WTC11 (cell line): ENCODE data around the gene SEMA4D. TPM values are rescaled to one million over a fixed set of nuclear protein-coding genes. Genes with fewer than 3 reads are reported as not detected.

Source experiments
- ATAC-seq: fragments of 200-7000 bp; cut with Tn5 transposase; 2 replicates; pipeline ENCODE4 v1.10.0; 2021; ENCODE audit warnings: mild to moderate bottlenecking, moderate library complexity
- CTCF ChIA-PET: fragments of 300-600 bp; sonication (Branson Sonifier 250); formaldehyde crosslinking; loops from one replicate; lab custom pipeline; 2021; ENCODE audit warnings: antibody characterized with exemption; lab: Charles Lee
- POLR2A ChIA-PET: fragments of 350-600 bp; sonication (Branson Sonifier 250); formaldehyde crosslinking; loops from one replicate; lab custom pipeline; 2021; ENCODE audit warnings: antibody characterized with exemption; lab: Charles Lee
- DNase-seq: peaks from one replicate; pipeline ENCODE4 v3.0.0; 2021; ENCODE audit warnings: low spot score
- H3K27ac Mint-ChIP-seq: 2 replicates; pipeline ENCODE4 v1.8.0; 2021; ENCODE audit warnings: mixed read lengths
- H3K27me3 Mint-ChIP-seq: 2 replicates; pipeline ENCODE4 v1.8.0; 2021; ENCODE audit warnings: low read depth, mild to moderate bottlenecking, moderate library complexity, mixed read lengths
- H3K36me3 Mint-ChIP-seq: 2 replicates; pipeline ENCODE4 v1.8.0; 2021; ENCODE audit warnings: mixed read lengths
- H3K4me1 Mint-ChIP-seq: 2 replicates; pipeline ENCODE4 v1.8.0; 2022; ENCODE audit warnings: mixed read lengths
- H3K4me3 Mint-ChIP-seq: 2 replicates; pipeline ENCODE4 v1.8.0; 2021; ENCODE audit warnings: mild to moderate bottlenecking, moderate library complexity, mixed read lengths
- H3K9me3 Mint-ChIP-seq: 2 replicates; pipeline ENCODE4 v1.8.0; 2021; ENCODE audit warnings: mixed read lengths
- ARID4B ChIP-seq: sonication (generic); formaldehyde crosslinking; IDR thresholded peaks from 2 replicates; pipeline ENCODE4 v1.8.0; 2023; ENCODE audit warnings: missing genetic modification reagents, mild to moderate bottlenecking, borderline replicate concordance
- ATF1 ChIP-seq: sonication (generic); formaldehyde crosslinking; IDR thresholded peaks from 2 replicates; pipeline ENCODE4 v1.8.1; 2023; ENCODE audit warnings: mild to moderate bottlenecking, moderate library complexity, missing genetic modification reagents
- ATF6 ChIP-seq: sonication (generic); formaldehyde crosslinking; IDR thresholded peaks from 2 replicates; pipeline ENCODE4 v1.8.1; 2023; ENCODE audit warnings: mild to moderate bottlenecking, missing genetic modification reagents
- CREM ChIP-seq: sonication (generic); formaldehyde crosslinking; IDR thresholded peaks from 2 replicates; pipeline ENCODE4 v1.8.1; 2022; ENCODE audit warnings: mild to moderate bottlenecking, missing genetic modification reagents, moderate library complexity
- FOXJ3 ChIP-seq: sonication (generic); formaldehyde crosslinking; IDR thresholded peaks from 2 replicates; pipeline ENCODE4 v1.9.0; 2021; ENCODE audit warnings: missing genetic modification reagents, mild to moderate bottlenecking, borderline replicate concordance
- GABPB1 ChIP-seq: sonication (generic); formaldehyde crosslinking; IDR thresholded peaks from 2 replicates; pipeline ENCODE4 v1.8.1; 2023; ENCODE audit warnings: mild to moderate bottlenecking, missing genetic modification reagents
- GRHL2 ChIP-seq: fragments of 250-450 bp; sonication (Bioruptor Pico); IDR thresholded peaks from 2 replicates; pipeline ENCODE4 v1.8.0; 2022; ENCODE audit warnings: mild to moderate bottlenecking, moderate library complexity; ENCODE audit not compliant: insufficient replicate concordance, severe bottlenecking
- NR3C1 ChIP-seq: sonication (generic); formaldehyde crosslinking; conservative IDR thresholded peaks from 2 replicates; pipeline ENCODE4 v1.8.1; 2023; ENCODE audit warnings: low read depth, mild to moderate bottlenecking, missing genetic modification reagents
- OVOL2 ChIP-seq: fragments of 250-450 bp; sonication (Bioruptor Pico); IDR thresholded peaks from 2 replicates; pipeline ENCODE4 v1.9.0; 2021; ENCODE audit warnings: mild to moderate bottlenecking, borderline replicate concordance
- SMAD3 ChIP-seq: sonication (generic); formaldehyde crosslinking; IDR thresholded peaks from 2 replicates; pipeline ENCODE4 v1.8.0; 2022; ENCODE audit warnings: missing genetic modification reagents, mild to moderate bottlenecking, borderline replicate concordance
- ZNF121 ChIP-seq: sonication (generic); formaldehyde crosslinking; IDR thresholded peaks from 2 replicates; pipeline ENCODE4 v1.8.0; 2023; ENCODE audit warnings: missing genetic modification reagents
- ZNF532 ChIP-seq: fragments of 250-450 bp; sonication (Bioruptor Pico); IDR thresholded peaks from 2 replicates; pipeline ENCODE4 v1.9.0; 2021; ENCODE audit warnings: mild to moderate bottlenecking, borderline replicate concordance
- total RNA-seq: library from RNA; stranded (reverse); gene quantifications from 3 replicates; pipeline ENCODE4 v1.2.3, GENCODE V29; 2021

The SEMA4D gene
- total RNA-seq, 1 experiment from 2014 or later = 67.8 TPM

- no peak overlapping the region for H3K4me3 Mint-ChIP-seq
- H3K36me3 Mint-ChIP-seq = no peaks in the 10 kb centered on the region
- ChIA-PET POLR2A (no interaction called here), CTCF (interaction anchor here (1.4 kb wide), 1 partner anchor 46 kb away, joined by 4 read pairs; no protein-coding TSS in a partner anchor)
- no peaks in the 10 kb centered on the region for H3K27me3 Mint-ChIP-seq
- H3K9me3 Mint-ChIP-seq = no peaks in the 10 kb centered on the region
- H3K27ac Mint-ChIP-seq = no peak overlapping the region
- peaks cover 6% of the 10 kb centered on the region for H3K4me1 Mint-ChIP-seq
- TF ChIP-seq FOXJ3 = no peak
- no peak for TF ChIP-seq CREM
- TF ChIP-seq SMAD3 (CRISPR knock-in tag) = no peak
- no peak for TF ChIP-seq OVOL2
- no peak for ATAC-seq
- DNase-seq = no peak
Observed at GRCh38 chr9:89518466-89519365, 20.8 kb upstream of the SEMA4D start.

GRCh38 chr9:89515416-89515815, 17.5 kb upstream of the SEMA4D start:
- H3K27ac Mint-ChIP-seq = no peak overlapping the region
- TF ChIP-seq ATF1 (no peak), ARID4B (no peak), OVOL2 (no peak), ZNF121 (CRISPR knock-in tag) (no peak), GRHL2 (CRISPR knock-in tag) (no peak), GABPB1 (CRISPR knock-in tag) (no peak), ATF6 (CRISPR knock-in tag) (no peak), ZNF532 (no peak), NR3C1 (CRISPR knock-in tag) (no peak)
- TF ChIP-seq, all 79 proteins: peak for 0
- no peak for DNase-seq
- ChIA-PET CTCF (no interaction called here), POLR2A (no interaction called here)
- H3K4me1 Mint-ChIP-seq = no peaks in the 10 kb centered on the region
- peaks cover 2% of the 10 kb centered on the region; the same call in 1 of the 2 replicates for H3K9me3 Mint-ChIP-seq
- H3K27me3 Mint-ChIP-seq = no peaks in the 10 kb centered on the region
- H3K4me3 Mint-ChIP-seq = no peak overlapping the region
- no peak for ATAC-seq
- no peaks in the 10 kb centered on the region for H3K36me3 Mint-ChIP-seq
